GM06990 (cell line): Measurements from ENCODE around the gene ATG14.

Experiments
- DNase-seq: peaks from one replicate; pipeline ENCODE4 v3.0.0-alpha.2; 2011; ENCODE audit not compliant: insufficient read length; ENCODE audit errors: extremely low read depth
- H3K27me3 ChIP-seq: replicated peaks from 2 replicates; pipeline ENCODE4 v1.6.0; 2011; ENCODE audit warnings: low read length; ENCODE audit not compliant: control insufficient read depth, insufficient read depth
- H3K36me3 ChIP-seq: 2 replicates; pipeline ENCODE4 v1.5.1; 2011; ENCODE audit warnings: low read length; ENCODE audit not compliant: control insufficient read depth, insufficient read depth
- H3K4me3 ChIP-seq: replicated peaks from 2 replicates; pipeline ENCODE4 v1.5.1; 2011; ENCODE audit warnings: low read depth, mild to moderate bottlenecking, control low read depth, low read length
- TF ChIP-seq, protein P1 (sequence below): IDR thresholded peaks from 2 replicates; pipeline ENCODE4 v1.5.1; 2011; ENCODE audit warnings: low read length, control low read depth, mild to moderate bottlenecking, inconsistent platforms; ENCODE audit not compliant: insufficient read depth, poor library complexity, severe bottlenecking

Gene ATG14

DNA sequence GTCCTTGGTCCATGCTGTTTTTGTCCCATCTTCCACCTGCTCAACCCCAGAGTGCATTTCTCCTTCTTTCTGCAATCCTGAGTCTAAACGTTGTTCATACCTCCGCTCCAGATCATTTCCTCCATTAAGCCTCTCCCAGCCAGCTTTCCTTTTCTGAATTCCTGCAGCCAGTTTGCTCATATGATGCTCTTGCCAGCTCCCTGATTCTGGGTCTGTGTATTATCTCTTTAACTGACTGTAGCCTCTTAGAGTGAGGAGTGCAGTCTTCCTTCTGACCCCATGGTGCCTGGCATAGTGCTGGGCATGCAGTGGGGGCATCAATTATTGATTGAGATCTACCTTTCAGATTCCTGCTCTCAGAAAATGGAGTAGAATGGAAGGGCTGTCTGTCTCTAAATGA lies 40.3 kb upstream of the ATG14 start:
- Histone ChIP-seq H3K4me3 (no peak overlapping the region), H3K36me3 (no peaks in the 10 kb centered on the region), H3K27me3 (no peaks in the 10 kb centered on the region)
- no peak for DNase-seq
- TF ChIP-seq, protein P1, sequence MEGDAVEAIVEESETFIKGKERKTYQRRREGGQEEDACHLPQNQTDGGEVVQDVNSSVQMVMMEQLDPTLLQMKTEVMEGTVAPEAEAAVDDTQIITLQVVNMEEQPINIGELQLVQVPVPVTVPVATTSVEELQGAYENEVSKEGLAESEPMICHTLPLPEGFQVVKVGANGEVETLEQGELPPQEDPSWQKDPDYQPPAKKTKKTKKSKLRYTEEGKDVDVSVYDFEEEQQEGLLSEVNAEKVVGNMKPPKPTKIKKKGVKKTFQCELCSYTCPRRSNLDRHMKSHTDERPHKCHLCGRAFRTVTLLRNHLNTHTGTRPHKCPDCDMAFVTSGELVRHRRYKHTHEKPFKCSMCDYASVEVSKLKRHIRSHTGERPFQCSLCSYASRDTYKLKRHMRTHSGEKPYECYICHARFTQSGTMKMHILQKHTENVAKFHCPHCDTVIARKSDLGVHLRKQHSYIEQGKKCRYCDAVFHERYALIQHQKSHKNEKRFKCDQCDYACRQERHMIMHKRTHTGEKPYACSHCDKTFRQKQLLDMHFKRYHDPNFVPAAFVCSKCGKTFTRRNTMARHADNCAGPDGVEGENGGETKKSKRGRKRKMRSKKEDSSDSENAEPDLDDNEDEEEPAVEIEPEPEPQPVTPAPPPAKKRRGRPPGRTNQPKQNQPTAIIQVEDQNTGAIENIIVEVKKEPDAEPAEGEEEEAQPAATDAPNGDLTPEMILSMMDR = no peak

- Histone ChIP-seq H3K27me3 (no peaks in the 10 kb centered on the region), H3K4me3 (no peak overlapping the region), H3K36me3 (no peaks in the 10 kb centered on the region)
- TF ChIP-seq, protein P1 = no peak
- DNase-seq = no peak
These were observed 39.8 kb upstream of the ATG14 start for GRCh38 chr14:55451398-55451797.

- Histone ChIP-seq H3K27me3 (no peaks in the 10 kb centered on the region), H3K36me3 (no peaks in the 10 kb centered on the region), H3K4me3 (no peak overlapping the region)
- TF ChIP-seq, protein P1 = no peak
- no peak for DNase-seq
These were observed 39.4 kb upstream of the ATG14 start for GRCh38 chr14:55450987-55451386.

- Histone ChIP-seq H3K4me3 (no peak overlapping the region), H3K27me3 (no peaks in the 10 kb centered on the region), H3K36me3 (no peaks in the 10 kb centered on the region)
- TF ChIP-seq, protein P1 = no peak
- no peak for DNase-seq
These were observed 38.9 kb upstream of the ATG14 start for GRCh38 chr14:55450539-55450938.

- no peak overlapping the region for H3K4me3 ChIP-seq
- H3K27me3 ChIP-seq = no peaks in the 10 kb centered on the region
- H3K36me3 ChIP-seq = no peaks in the 10 kb centered on the region
- DNase-seq = no peak
- TF ChIP-seq, protein P1 = no peak
These were observed 38.5 kb upstream of the ATG14 start for GRCh38 chr14:55450124-55450523.

DNA sequence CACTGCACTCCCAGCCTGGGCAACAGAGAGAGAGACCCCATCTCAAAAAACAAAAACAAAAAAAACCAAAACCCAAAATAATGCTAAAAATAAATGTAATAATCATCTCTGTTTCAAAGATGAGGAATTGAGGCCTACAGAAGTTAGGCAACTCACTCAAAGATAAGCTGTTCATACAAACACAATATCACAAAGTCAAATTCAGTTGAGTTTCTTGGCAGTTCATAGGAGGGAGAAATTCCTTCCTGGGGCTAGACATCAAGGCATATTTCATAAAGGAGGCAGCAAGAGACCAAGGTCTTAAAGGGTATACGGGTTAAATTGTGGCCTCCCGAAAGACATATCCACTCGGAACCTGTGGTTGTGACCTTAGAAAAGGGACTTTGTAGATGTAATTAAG lies 37.5 kb upstream of the ATG14 start:
- H3K36me3 ChIP-seq = no peaks in the 10 kb centered on the region
- no peak overlapping the region for H3K4me3 ChIP-seq
- no peak for DNase-seq
- TF ChIP-seq, protein P1 = no peak
- no peaks in the 10 kb centered on the region for H3K27me3 ChIP-seq
